GM13977 (cell line): ENCODE results near the gene VSIG1.

Experiments used
- DNase-seq: peaks from one replicate; pipeline ENCODE4 v3.0.0; 2012; ENCODE audit warnings: low spot score
- in situ Hi-C: fragments of 300-500 bp; cut with MboI; formaldehyde crosslinking; loops from one replicate; pipeline ENCODE4 v1.12.0; 2022; ENCODE audit warnings: low sequenced_read_pairs, low pct_unique_long_range_greater_than_20kb, mixed read lengths, inconsistent platforms; ENCODE audit not compliant: unreplicated experiment
- TF ChIP-seq, protein P1 (sequence below): IDR thresholded peaks from 2 replicates; pipeline ENCODE4 v1.5.1; 2012; ENCODE audit warnings: mild to moderate bottlenecking, control low read depth; ENCODE audit not compliant: insufficient read depth; ENCODE audit errors: extremely low read depth, missing control alignments

The VSIG1 gene

DNA sequence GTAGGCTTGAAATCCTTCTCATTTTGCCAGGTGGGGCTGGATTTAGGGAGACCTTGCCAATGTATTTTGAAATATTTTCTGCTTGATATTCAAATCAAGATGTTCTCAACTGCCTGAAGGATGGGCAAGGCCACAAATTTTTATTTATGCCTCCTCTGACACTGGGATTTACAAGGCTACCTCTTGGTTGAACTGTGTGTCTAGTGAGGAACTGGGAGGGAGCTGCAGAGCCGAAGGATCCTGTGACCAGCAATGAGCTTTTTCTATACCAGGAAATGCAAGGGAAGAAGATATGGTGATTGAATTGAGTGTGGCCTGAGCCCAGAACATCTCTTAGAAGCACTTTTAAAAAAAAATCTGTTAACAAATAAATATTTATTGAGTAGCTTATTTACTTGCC lies 14.9 kb downstream of the VSIG1 start:
- in situ Hi-C loops = no loop called here
- DNase-seq = no peak
- TF ChIP-seq, protein P1, sequence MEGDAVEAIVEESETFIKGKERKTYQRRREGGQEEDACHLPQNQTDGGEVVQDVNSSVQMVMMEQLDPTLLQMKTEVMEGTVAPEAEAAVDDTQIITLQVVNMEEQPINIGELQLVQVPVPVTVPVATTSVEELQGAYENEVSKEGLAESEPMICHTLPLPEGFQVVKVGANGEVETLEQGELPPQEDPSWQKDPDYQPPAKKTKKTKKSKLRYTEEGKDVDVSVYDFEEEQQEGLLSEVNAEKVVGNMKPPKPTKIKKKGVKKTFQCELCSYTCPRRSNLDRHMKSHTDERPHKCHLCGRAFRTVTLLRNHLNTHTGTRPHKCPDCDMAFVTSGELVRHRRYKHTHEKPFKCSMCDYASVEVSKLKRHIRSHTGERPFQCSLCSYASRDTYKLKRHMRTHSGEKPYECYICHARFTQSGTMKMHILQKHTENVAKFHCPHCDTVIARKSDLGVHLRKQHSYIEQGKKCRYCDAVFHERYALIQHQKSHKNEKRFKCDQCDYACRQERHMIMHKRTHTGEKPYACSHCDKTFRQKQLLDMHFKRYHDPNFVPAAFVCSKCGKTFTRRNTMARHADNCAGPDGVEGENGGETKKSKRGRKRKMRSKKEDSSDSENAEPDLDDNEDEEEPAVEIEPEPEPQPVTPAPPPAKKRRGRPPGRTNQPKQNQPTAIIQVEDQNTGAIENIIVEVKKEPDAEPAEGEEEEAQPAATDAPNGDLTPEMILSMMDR = no peak

DNA sequence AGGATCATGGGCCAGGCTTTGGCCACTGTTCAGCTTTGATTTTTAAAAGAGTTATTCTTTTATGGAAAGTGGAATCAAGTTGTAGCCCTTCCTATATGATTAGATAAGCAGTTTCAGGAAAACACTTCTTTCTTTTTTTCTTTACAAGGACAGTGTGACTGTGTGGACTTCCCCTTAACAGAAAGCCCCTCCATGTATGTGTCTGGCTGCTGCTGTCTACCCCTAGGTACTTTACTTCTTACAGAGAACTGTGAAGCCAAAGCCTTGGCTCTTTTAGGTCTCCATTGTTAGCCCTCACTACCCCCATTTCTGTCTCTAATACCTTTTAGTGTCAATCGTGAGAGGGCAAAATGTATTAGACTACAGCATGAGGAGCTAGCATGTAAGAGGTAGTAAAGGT lies 19.1 kb downstream of the VSIG1 start:
- TF ChIP-seq, protein P1 = no peak
- no peak for DNase-seq
- in situ Hi-C loops = no loop called here

DNA sequence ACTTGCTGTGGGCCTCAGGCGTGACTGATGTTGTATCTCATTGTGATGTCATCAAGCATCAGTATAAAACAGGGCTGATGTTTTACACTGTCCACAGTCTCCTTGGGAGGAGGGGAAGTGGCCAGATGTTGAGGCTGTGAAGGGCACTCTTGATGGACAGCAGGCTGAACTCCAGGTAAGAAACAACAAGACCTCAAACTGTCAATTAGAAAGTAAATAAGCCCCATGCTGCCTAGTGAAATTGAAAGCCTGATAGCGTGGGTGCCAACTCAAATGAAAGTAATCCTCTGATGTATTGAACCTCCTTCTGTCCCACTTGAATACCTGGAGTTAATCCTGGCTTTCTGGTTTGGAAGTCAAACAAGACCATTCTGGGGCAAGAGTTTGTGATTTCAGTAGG lies 19.7 kb downstream of the VSIG1 start:
- TF ChIP-seq, protein P1 = no peak
- DNase-seq = no peak
- in situ Hi-C loops = no loop called here

DNA sequence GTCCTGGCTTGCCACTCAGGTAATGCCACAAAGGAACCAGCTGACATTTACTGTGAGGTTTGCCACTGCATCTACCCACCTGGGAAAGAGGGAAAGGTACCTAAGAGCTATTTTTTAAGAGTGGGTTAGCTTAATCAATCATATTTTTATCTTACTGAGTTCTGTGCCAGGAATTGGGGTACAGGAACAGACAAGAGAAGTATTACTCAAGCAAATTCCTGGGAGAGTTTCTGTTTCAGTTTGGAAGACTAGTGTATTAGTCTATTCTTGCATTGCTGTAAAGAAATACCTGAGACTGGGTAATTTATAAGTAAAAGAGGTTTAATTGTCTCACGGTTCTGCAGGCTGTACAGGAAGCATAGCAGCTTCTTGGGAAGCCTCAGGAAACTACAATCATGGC lies 23.3 kb downstream of the VSIG1 start:
- TF ChIP-seq, protein P1 = no peak
- no peak for DNase-seq
- in situ Hi-C loops = no loop called here

DNA sequence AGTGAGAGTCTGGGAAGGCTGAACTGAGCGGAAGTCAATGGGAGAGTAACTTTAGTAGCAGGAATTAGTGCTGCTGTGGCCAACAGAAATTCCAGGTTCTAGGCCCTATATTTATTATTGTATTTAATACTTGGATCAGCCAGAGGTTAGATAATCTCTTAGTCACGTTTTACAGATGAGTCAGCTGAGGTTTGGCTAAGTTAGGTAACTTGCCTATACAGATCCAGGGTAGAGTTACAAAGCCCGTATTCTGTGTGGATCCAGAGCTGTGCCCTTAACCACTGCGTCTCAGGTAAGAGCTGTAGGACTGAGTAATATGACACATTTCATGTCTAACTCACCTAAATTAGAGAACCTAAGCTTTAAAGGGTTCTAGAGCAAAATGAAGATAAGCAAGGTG lies 26.0 kb downstream of the VSIG1 start:
- DNase-seq = no peak
- in situ Hi-C loops = no loop called here

DNA sequence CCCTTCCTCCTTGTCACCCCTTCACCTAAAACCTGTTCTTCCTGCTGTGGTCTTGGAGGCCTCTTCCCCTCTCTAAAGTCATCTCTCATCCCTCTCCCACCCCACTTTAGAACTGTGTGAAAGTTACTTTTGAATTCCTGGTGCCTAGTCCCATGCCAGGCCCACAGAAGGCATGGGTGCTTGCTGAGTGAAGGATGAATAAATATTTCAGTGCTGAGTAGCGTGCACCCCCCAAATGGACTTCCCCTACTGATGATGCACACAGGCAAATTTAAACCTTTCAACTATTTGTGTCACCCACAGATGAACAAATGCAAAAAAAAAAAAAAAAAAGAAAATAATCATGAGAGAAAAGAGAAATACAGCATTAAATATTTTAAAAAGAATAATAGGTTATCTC lies 26.7 kb downstream of the VSIG1 start:
- TF ChIP-seq, protein P1 = no peak
- in situ Hi-C loops = no loop called here
- DNase-seq = no peak

More for the DNA sequence above, 26.0 kb downstream of the VSIG1 start:
- TF ChIP-seq, protein P1 = no peak

DNA sequence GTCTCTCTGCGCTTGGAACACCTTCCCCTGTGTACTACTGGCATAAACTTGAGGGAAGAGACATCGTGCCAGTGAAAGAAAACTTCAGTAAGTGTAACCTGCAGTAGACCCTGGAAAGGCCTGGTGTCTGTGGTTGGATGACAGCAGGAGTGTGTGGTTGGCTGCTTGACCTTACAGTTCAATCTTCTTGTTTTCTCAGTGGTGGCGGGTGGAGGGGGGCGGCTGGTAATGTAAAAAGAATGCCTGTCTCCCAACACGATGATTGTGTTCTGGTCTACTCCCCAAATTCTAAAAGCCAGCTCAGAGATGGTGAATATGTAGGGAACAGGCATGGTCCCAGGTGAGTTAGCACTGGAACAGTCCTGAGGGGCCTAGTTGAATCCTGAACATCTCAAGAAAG lies 27.9 kb downstream of the VSIG1 start:
- DNase-seq = no peak
- TF ChIP-seq, protein P1 = no peak
- in situ Hi-C loops = no loop called here
